Astrocyte (in vitro differentiated cells and primary cell): ENCODE results near the gene TPX2. TPM values are rescaled to one million over a fixed set of nuclear protein-coding genes. Genes with fewer than 3 reads are reported as not detected.
A peak's percentile ranks its signal among the peaks of the same experiment; 100 is the strongest.

Experiments used
- DNase-seq: peaks from one replicate; pipeline ENCODE4 v3.0.0-alpha.2; 2010; ENCODE audit warnings: low read depth
- FAIRE-seq: peaks from 2 replicates; lab custom pipeline; 2011; peaks lifted over from hg19 to GRCh38; lab: Jason Lieb, UNC
- H2AFZ ChIP-seq: 2 replicates; pipeline ENCODE4 v1.6.0; 2012; ENCODE audit warnings: low read depth, low read length, inconsistent platforms
- H3K27ac ChIP-seq: 2 replicates; pipeline ENCODE4 v1.5.1; 2011; ENCODE audit warnings: low read depth, low read length, inconsistent platforms
- H3K27me3 ChIP-seq: 2 replicates; pipeline ENCODE4 v1.6.0; 2011; ENCODE audit warnings: low read length, inconsistent platforms; ENCODE audit not compliant: insufficient read depth
- H3K36me3 ChIP-seq: 2 replicates; pipeline ENCODE4 v1.5.1; 2011; ENCODE audit warnings: low read length, inconsistent platforms; ENCODE audit not compliant: insufficient read depth
- H3K4me1 ChIP-seq: 2 replicates; pipeline ENCODE4 v1.5.1; 2011; ENCODE audit warnings: low read length, inconsistent platforms; ENCODE audit not compliant: insufficient read depth
- H3K4me2 ChIP-seq: 2 replicates; pipeline ENCODE4 v1.6.0; 2012; ENCODE audit warnings: low read length, inconsistent platforms
- H3K4me3 ChIP-seq: 2 replicates; pipeline ENCODE4 v1.5.1; 2011; ENCODE audit warnings: low read depth, mild to moderate bottlenecking, low read length, inconsistent platforms; ENCODE audit not compliant: insufficient read depth
- H3K79me2 ChIP-seq: 2 replicates; pipeline ENCODE4 v1.6.0; 2012; ENCODE audit warnings: mild to moderate bottlenecking, low read length, inconsistent platforms; ENCODE audit not compliant: insufficient read depth
- H3K9ac ChIP-seq: 2 replicates; pipeline ENCODE4 v1.6.0; 2012; ENCODE audit warnings: mild to moderate bottlenecking, low read length, inconsistent platforms
- H3K9me3 ChIP-seq: 2 replicates; pipeline ENCODE4 v1.5.1; 2012; ENCODE audit warnings: low read depth, mild to moderate bottlenecking, low read length, inconsistent platforms; ENCODE audit not compliant: insufficient read depth
- H4K20me1 ChIP-seq: 2 replicates; pipeline ENCODE4 v1.6.0; 2012; ENCODE audit warnings: low read length, inconsistent platforms; ENCODE audit not compliant: insufficient read depth
- H3K27ac Mint-ChIP-seq: one replicate; pipeline ENCODE4 v1.8.0; 2021; ENCODE audit warnings: mild to moderate bottlenecking, mixed read lengths; ENCODE audit not compliant: unreplicated experiment
- H3K27me3 Mint-ChIP-seq: one replicate; pipeline ENCODE4 v1.8.0; 2021; ENCODE audit warnings: low read depth, mixed read lengths; ENCODE audit not compliant: unreplicated experiment
- H3K36me3 Mint-ChIP-seq: one replicate; pipeline ENCODE4 v1.8.0; 2021; ENCODE audit warnings: low read depth, mixed read lengths; ENCODE audit not compliant: unreplicated experiment
- H3K4me1 Mint-ChIP-seq: one replicate; pipeline ENCODE4 v1.8.0; 2021; ENCODE audit warnings: low read depth, mixed read lengths; ENCODE audit not compliant: unreplicated experiment
- H3K4me3 Mint-ChIP-seq: one replicate; pipeline ENCODE4 v1.8.0; 2021; ENCODE audit warnings: mild to moderate bottlenecking, moderate library complexity, mixed read lengths; ENCODE audit not compliant: unreplicated experiment
- H3K9me3 Mint-ChIP-seq: one replicate; pipeline ENCODE4 v1.8.0; 2021; ENCODE audit warnings: mild to moderate bottlenecking, mixed read lengths; ENCODE audit not compliant: unreplicated experiment
- CTCF ChIP-seq: IDR thresholded peaks from 2 replicates; pipeline ENCODE4 v1.5.1; 2011; ENCODE audit warnings: low read depth, mild to moderate bottlenecking, inconsistent platforms, low read length, moderate library complexity; ENCODE audit not compliant: insufficient read depth
- EZH2 ChIP-seq: IDR thresholded peaks from 2 replicates; pipeline ENCODE4 v1.6.1; 2012; ENCODE audit warnings: mild to moderate bottlenecking, low read length, inconsistent platforms; ENCODE audit not compliant: insufficient read depth
- total RNA-seq: library from RNA; stranded (reverse); gene quantifications from 2 replicates; pipeline ENCODE4 v1.2.1, GENCODE V29; 2021

TPX2 gene
- total RNA-seq, 1 donor from 2014 or later, result 41.6 TPM

DNA sequence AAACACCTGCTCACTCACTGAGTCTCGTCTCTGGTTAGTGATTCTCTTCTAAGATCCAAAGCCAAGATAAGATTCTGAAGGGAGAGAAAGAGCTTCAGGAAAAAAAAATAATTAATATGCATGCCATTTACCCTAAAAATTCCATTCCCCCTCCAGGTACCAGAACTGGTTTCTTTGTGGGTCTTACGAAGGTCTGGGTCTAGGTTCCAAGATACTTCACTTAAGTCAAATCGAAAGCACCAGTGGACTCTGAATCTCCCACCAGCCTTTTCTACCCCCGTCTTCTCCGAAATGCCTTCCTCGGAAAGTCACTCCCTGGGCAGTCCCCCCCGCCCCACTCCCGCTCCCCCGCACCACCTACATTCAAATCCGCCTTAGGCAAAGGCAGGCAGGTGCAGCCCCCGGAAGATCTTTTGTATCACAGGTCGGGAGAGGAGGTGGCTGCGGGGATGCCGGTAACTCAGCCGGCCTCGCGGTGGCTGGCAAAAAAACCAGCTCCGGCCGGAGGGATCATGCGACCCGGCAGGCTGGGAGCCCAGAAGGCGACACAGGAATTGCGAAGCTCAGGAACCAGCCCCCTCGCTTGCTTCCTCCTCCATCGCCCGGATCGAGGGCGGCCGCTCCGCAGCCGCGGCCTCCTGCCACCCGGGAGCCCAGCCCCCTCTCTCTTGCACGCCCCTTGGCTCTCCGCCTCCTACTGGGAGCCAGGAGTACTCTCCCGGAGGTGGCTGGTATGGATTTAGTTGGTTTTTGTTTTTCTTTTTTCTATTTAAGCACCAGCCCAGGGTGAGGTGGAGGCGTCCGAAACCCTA lies 16.6 kb upstream of the TPX2 start, which contains the start of gene BCL2L1:
TSS of gene BCL2L1 (minus strand) at position 612 of the 812 bp plus-strand sequence. CDS start 650 bp downstream, outside the sequence.
- Mint-ChIP-seq H3K9me3 (no peaks in the 10 kb centered on the region), H3K27ac (peak within 1 kb of the TSS; percentile 99), H3K4me1 (peaks cover 40% of the 10 kb centered on the region), H3K36me3 (peaks cover 23% of the 10 kb centered on the region), H3K4me3 (peak within 1 kb of the TSS; percentile 92), H3K27me3 (no peaks in the 10 kb centered on the region)
- Histone ChIP-seq H3K27me3 (no peaks in the 10 kb centered on the region), H2AFZ (peak within 1 kb of the TSS; percentile 73), H3K4me1 (peaks cover 46% of the 10 kb centered on the region), H3K27ac (peak within 1 kb of the TSS; percentile 95), H3K9ac (peak within 1 kb of the TSS; percentile 97), H3K79me2 (peaks cover 59% of the 10 kb centered on the region), H3K9me3 (no peaks in the 10 kb centered on the region), H4K20me1 (peaks cover 21% of the 10 kb centered on the region), H3K4me3 (peak within 1 kb of the TSS; percentile 72), H3K4me2 (peak within 1 kb of the TSS; percentile 95), H3K36me3 (peaks cover 9% of the 10 kb centered on the region)
- DNase-seq (peak; percentile 67), FAIRE-seq (no peak)
- TF ChIP-seq CTCF (peak; percentile 56), EZH2 (no peak)

DNA sequence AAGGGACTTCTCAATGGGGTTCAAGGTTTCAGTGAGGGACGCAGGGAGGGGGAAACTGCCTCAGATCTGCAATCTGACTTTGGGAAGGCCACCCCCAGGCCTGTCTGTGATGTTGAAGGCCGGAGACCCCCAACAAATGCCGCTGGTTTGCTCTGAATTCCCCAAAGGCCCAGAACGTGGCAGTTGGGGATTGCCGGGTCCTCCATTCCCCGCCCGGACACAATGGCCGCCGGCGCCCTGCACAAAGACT lies 16.1 kb upstream of the TPX2 start:
- H3K9me3 ChIP-seq, result no peaks in the 10 kb centered on the region
- DNase-seq (no peak), FAIRE-seq (no peak)
- H3K4me2 ChIP-seq, result peak overlapping the region; percentile 95
- H3K36me3 ChIP-seq, result peaks cover 5% of the 10 kb centered on the region
- no peaks in the 10 kb centered on the region for H3K27me3 Mint-ChIP-seq
- peak overlapping the region; percentile 72 for H3K4me3 ChIP-seq
- H4K20me1 ChIP-seq, result peaks cover 21% of the 10 kb centered on the region
- TF ChIP-seq CTCF, result no peak
- no peak for TF ChIP-seq EZH2
- peak overlapping the region; percentile 71 for H2AFZ ChIP-seq
- H3K27ac Mint-ChIP-seq, result peak overlapping the region; percentile 99
- peaks cover 53% of the 10 kb centered on the region for H3K79me2 ChIP-seq
- peak overlapping the region; percentile 95 for H3K27ac ChIP-seq
- no peaks in the 10 kb centered on the region for H3K27me3 ChIP-seq
- peaks cover 47% of the 10 kb centered on the region for H3K4me1 ChIP-seq
- peaks cover 37% of the 10 kb centered on the region for H3K4me1 Mint-ChIP-seq
- peak overlapping the region; percentile 92 for H3K4me3 Mint-ChIP-seq
- peaks cover 17% of the 10 kb centered on the region for H3K36me3 Mint-ChIP-seq
- H3K9me3 Mint-ChIP-seq, result no peaks in the 10 kb centered on the region
- peak overlapping the region; percentile 97 for H3K9ac ChIP-seq
